Measurements from ENCODE around the gene ZNF565. TPM values are rescaled to one million over a fixed set of nuclear protein-coding genes. Genes with fewer than 3 reads are reported as not detected.

ZNF565 gene
- polyA plus RNA-seq, 1 experiment, result 3.4 TPM

Small RNA genes lying within 50 kb of the gene (small RNA-seq; reads per million reads assigned to genes)
- not detected for gene RF00019 (ENCODE audit: insufficient read length, low read depth)

Other genes starting within 250 kb of the ZNF565 start
- 7.5 and 8.3 TPM in 2 replicates for gene SDHAF1, start 219.5 kb downstream of the ZNF565 start, polyA plus RNA-seq (2011; rRNA removed)
- gene SYNE4, start 205.9 kb downstream of the ZNF565 start, polyA plus RNA-seq (2011; rRNA removed), result 0.07 and 0.14 TPM in 2 replicates
- 20.7 and 21.2 TPM in 2 replicates for gene ALKBH6, start 200.5 kb downstream of the ZNF565 start, polyA plus RNA-seq (2011; rRNA removed)
- 18.1 and 29.4 TPM in 2 replicates for gene CLIP3, start 181.8 kb downstream of the ZNF565 start, polyA plus RNA-seq (2011; rRNA removed)
- 3.9 and 5.6 TPM in 2 replicates for gene THAP8, start 160.4 kb downstream of the ZNF565 start, polyA plus RNA-seq (2011; rRNA removed)
- 1.1 and 1.2 TPM in 2 replicates for gene WDR62, start 159.8 kb downstream of the ZNF565 start, polyA plus RNA-seq (2011; rRNA removed)
- gene OVOL3, start 103.5 kb downstream of the ZNF565 start, polyA plus RNA-seq (2011; rRNA removed), result not detected in 2 replicates
- gene POLR2I, start 99.8 kb downstream of the ZNF565 start, polyA plus RNA-seq (2011; rRNA removed), result 37.7 and 62.9 TPM in 2 replicates
- gene TBCB, start 99.2 kb downstream of the ZNF565 start, polyA plus RNA-seq (2011; rRNA removed), result 186 and 204 TPM in 2 replicates
- 895 and 966 TPM in 2 replicates for gene CAPNS1, start 74.6 kb downstream of the ZNF565 start, polyA plus RNA-seq (2011; rRNA removed)
- 6.8 and 15.0 TPM in 2 replicates for gene COX7A1, start 62.2 kb downstream of the ZNF565 start, polyA plus RNA-seq (2011; rRNA removed)
- 82.2 and 107 TPM in 2 replicates for gene ZNF146, start 441 bp upstream of the ZNF565 start, polyA plus RNA-seq (2011; rRNA removed)
- gene ZFP14, start 164.5 kb upstream of the ZNF565 start, polyA plus RNA-seq (2011; rRNA removed), result 2.0 and 2.7 TPM in 2 replicates
- 4.6 and 6.2 TPM in 2 replicates for gene ZFP82, start 204.0 kb upstream of the ZNF565 start, polyA plus RNA-seq (2011; rRNA removed)

Measured in AG04450 (cell line).